Measurements from ENCODE around the gene BUB3. TPM values are rescaled to one million over a fixed set of nuclear protein-coding genes. Genes with fewer than 3 reads are reported as not detected.

Gene BUB3
- total RNA-seq, 1 experiment from 2014 or later, result 291 TPM

DNA sequence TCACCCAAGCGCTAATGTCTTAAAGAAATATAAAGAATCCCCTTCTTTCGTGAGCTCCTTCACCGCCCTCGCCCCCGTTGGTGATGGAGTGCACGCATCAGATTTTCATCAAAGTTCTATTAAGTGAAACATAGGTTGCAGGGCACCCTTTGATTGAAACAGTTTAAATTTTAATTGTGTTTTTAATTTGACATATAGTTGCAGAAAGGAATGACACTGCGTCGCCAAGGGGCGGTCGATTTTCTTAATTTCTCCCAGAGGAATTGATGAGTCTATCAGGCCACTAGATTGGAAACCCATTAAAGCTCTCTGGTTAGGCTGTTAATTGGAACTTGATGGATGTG lies 10.4 kb upstream of the BUB3 start:
- no peaks in the 10 kb centered on the region for H3K79me2 ChIP-seq (ENCODE audit: low read length)
- no peaks in the 10 kb centered on the region for H3F3A ChIP-seq (ENCODE audit: low read length, unreplicated experiment)
- ATAC-seq (no peak), DNase-seq (no peak)
- no peak overlapping the region for H3K27ac ChIP-seq (ENCODE audit: low read length)
- H3K4me2 ChIP-seq (ENCODE audit: low read length), result no peak overlapping the region
- H3K9me2 ChIP-seq (replicated peaks; ENCODE audit: low read length), result no peaks in the 10 kb centered on the region
- 0 out of 2 replicates have a peak, but pooled peaks cover 6% of the 10 kb centered on the region for H3K4me1 ChIP-seq (ENCODE audit: insufficient read depth, low read length)
- no TSS peak for BruUV-seq (replicated peaks)
- POLR2A ChIA-PET (ENCODE audit: unreplicated experiment), result no interaction called here
- TF ChIP-seq EZH2phosphoT487 (IDR thresholded peaks at IDR 0.05; ENCODE audit: borderline replicate concordance, low read length), result no peak
- TF ChIP-seq, protein P1, sequence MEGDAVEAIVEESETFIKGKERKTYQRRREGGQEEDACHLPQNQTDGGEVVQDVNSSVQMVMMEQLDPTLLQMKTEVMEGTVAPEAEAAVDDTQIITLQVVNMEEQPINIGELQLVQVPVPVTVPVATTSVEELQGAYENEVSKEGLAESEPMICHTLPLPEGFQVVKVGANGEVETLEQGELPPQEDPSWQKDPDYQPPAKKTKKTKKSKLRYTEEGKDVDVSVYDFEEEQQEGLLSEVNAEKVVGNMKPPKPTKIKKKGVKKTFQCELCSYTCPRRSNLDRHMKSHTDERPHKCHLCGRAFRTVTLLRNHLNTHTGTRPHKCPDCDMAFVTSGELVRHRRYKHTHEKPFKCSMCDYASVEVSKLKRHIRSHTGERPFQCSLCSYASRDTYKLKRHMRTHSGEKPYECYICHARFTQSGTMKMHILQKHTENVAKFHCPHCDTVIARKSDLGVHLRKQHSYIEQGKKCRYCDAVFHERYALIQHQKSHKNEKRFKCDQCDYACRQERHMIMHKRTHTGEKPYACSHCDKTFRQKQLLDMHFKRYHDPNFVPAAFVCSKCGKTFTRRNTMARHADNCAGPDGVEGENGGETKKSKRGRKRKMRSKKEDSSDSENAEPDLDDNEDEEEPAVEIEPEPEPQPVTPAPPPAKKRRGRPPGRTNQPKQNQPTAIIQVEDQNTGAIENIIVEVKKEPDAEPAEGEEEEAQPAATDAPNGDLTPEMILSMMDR (conservative IDR thresholded peaks at IDR 0.05; ENCODE audit: low read depth, low read length), result no peak
- TF ChIP-seq EZH2 (IDR thresholded peaks at IDR 0.05; ENCODE audit: low read length, unreplicated experiment), result no peak
- no peak overlapping the region for H2AFZ ChIP-seq (ENCODE audit: low read length)
- H4K20me1 ChIP-seq (ENCODE audit: low read length), result no peaks in the 10 kb centered on the region
- CTCF ChIA-PET, result no interaction called here
- H3K27me3 ChIP-seq (ENCODE audit: low read length), result peaks cover 35% of the 10 kb centered on the region
- intact Hi-C loops (cut with micrococcal nuclease), result no loop called here
- H3K9me3 ChIP-seq (ENCODE audit: low read length), result no peaks in the 10 kb centered on the region
- no peak overlapping the region for H3K4me3 ChIP-seq (ENCODE audit: low read length)
- no peak overlapping the region for H3K9ac ChIP-seq (ENCODE audit: low read length)
- no peaks in the 10 kb centered on the region for H3K36me3 ChIP-seq (ENCODE audit: low read depth, low read length)

DNA sequence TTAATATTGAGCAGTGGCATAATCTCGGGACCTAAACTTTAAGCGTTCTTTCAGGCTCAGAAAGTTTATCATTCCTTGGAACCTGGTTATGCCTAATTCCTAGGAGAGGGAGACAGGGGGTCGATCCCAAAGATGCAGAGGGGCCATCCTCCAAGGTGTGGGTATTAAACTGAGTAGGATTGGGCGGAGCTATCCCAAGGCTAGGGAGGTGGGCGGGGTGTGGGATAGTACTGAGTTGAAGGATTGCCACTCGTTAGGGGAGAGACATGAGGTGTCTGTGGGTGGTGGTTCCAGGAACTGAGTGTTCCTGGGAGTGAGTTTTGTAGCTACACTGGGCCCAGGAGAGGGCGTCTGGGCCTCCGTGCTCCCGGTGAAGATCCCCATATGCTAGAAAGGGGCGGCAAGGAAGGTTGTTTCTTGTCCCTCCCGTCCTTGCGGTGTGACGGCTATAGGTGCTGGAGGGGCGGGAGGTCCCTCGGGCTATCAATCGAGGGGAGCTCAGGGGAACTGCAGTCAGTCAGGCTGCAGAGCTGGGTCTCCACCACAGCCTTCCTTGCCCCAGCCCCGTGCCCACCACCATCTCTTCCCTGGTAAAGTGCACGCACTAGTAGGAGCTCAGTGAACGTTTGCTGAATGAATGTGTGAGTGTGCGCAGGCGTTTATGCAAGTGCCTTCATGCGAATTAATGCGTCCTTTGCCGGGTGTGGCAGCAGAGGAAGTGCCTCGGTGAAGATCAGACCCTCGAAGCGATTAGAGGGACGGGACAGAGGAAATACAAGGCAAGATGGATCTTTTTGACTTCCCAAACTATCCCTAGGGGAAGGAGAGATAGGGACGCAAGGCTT lies 9.3 kb upstream of the BUB3 start:
- DNase-seq (peak; percentile 53), ATAC-seq (peak; percentile 82)
- Histone ChIP-seq H3F3A (ENCODE audit: low read length, unreplicated experiment) (no peaks in the 10 kb centered on the region), H4K20me1 (ENCODE audit: low read length) (no peaks in the 10 kb centered on the region), H3K9me3 (ENCODE audit: low read length) (no peaks in the 10 kb centered on the region), H3K9ac (ENCODE audit: low read length) (no peak overlapping the region), H3K9me2 (replicated peaks; ENCODE audit: low read length) (no peaks in the 10 kb centered on the region), H3K79me2 (ENCODE audit: low read length) (no peaks in the 10 kb centered on the region), H3K27ac (ENCODE audit: low read length) (no peak overlapping the region), H3K4me2 (ENCODE audit: low read length) (peak overlapping the region; percentile 78), H3K4me1 (ENCODE audit: insufficient read depth, low read length) (0 out of 2 replicates have a peak, but pooled peaks cover 6% of the 10 kb centered on the region), H3K27me3 (ENCODE audit: low read length) (peaks cover 24% of the 10 kb centered on the region), H3K36me3 (ENCODE audit: low read depth, low read length) (no peaks in the 10 kb centered on the region), H3K4me3 (ENCODE audit: low read length) (peak overlapping the region; percentile 52), H2AFZ (ENCODE audit: low read length) (peak overlapping the region; percentile 75)
- no TSS peak for BruUV-seq (replicated peaks)
- TF ChIP-seq, protein P1 (conservative IDR thresholded peaks at IDR 0.05; ENCODE audit: low read depth, low read length), result peak; percentile 39; the same call in 1 of the 2 replicates
- no peak for TF ChIP-seq EZH2phosphoT487 (IDR thresholded peaks at IDR 0.05; ENCODE audit: borderline replicate concordance, low read length)
- no peak for TF ChIP-seq EZH2 (IDR thresholded peaks at IDR 0.05; ENCODE audit: low read length, unreplicated experiment)
- CTCF ChIA-PET, result interaction anchor here (0.9 to 1.3 kb wide), 3 partner anchors 139 to 236 kb away, joined by 3 to 5 read pairs (median 5); no protein-coding TSS in a partner anchor
- POLR2A ChIA-PET (ENCODE audit: unreplicated experiment), result interaction anchor here (0.7 kb wide), 1 partner anchor 9 kb away, joined by 3 read pairs; no protein-coding TSS in a partner anchor
- intact Hi-C loops (cut with micrococcal nuclease), result loop anchor here (1.0 kb wide), 1 partner anchor 235 kb away; no protein-coding TSS in a partner anchor
